GM21447 (cell line): ENCODE measurements around the gene CST3.
A peak's percentile ranks its signal among the peaks of the same experiment; 100 is the strongest.
"Not testable (repeated sequence)": the region's sequence is repeated elsewhere in the genome, so short reads cannot be mapped to it uniquely, and the experiment has no call there.

Source experiments
- ATAC-seq: cut with Tn5 transposase; IDR thresholded peaks from one replicate; pipeline ENCODE4 v1.9.1; 2021; ENCODE audit not compliant: unreplicated experiment

Gene CST3

GRCh38 chr20:23637282-23638221 lies at the start of gene CST3:
TSS of gene CST3 (minus strand) at chr20:23637955. CDS start at chr20:23637862, 93 bp downstream.
- peak; percentile 59 for ATAC-seq

DNA sequence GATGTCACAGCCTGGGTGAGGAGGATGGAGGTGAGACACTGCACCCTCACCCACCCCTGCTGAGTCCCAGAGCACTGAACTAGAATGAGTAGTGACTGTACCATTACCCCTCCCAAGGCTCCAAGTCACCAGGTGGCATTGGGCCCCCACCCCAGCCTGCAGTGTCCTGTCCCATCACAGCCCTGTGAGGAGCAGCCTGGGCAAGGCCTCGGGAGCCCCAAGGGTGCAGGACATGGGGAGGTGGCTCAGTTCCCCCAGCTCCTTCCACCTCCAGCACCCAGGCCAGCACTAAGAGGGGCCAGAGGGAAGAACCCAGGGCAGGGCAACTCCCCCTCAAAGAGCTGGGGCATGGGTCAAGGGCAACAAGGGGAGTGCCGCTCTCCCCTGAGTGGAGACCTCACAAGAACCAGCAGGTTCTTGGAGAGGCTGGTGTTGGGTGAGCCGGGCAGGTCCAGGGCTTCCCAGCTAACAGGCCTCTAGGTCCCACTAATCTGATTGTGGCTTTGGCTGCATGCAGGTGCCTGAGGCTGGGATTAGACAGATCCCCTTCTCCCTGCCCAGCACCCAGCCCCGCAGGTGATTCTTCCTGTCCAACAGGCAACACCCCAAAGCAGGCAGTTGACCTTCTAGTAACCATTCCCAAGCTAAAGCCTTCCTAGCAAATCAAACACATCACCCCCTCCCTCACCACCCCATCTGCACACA lies 48.4 kb upstream of the CST3 start:
- ATAC-seq, result no peak

GRCh38 chr20:23685529-23685896 lies 47.8 kb upstream of the CST3 start:
- ATAC-seq, result not testable (repeated sequence)

- no peak for ATAC-seq
Measured at GRCh38 chr20:23684261-23684660, 46.5 kb upstream of the CST3 start.

DNA sequence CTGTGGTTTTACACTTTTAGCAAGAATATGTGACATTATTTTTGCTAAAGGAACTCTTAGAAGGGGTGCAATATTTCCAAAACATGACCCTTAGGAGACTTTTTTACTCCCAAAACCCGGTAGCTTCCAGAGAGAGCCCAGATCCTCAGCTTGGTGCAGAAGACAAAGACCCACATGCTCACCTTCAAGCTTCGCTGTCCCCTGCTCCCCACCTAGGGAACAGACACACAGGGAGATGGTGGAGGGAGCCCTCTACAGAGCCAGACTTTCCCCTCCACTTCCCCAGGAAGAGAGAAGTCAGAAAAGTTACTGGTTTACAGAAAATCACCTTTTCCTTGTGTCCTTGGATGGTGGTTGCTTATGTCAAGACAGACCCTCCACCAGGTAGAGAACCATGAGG lies 46.1 kb upstream of the CST3 start:
- no peak for ATAC-seq

- no peak for ATAC-seq
Measured at GRCh38 chr20:23683281-23683680, 45.5 kb upstream of the CST3 start.

- no peak for ATAC-seq
Measured at GRCh38 chr20:23680146-23680545, 42.4 kb upstream of the CST3 start.

GRCh38 chr20:23679133-23680092 lies 41.7 kb upstream of the CST3 start:
- ATAC-seq, result no peak

DNA sequence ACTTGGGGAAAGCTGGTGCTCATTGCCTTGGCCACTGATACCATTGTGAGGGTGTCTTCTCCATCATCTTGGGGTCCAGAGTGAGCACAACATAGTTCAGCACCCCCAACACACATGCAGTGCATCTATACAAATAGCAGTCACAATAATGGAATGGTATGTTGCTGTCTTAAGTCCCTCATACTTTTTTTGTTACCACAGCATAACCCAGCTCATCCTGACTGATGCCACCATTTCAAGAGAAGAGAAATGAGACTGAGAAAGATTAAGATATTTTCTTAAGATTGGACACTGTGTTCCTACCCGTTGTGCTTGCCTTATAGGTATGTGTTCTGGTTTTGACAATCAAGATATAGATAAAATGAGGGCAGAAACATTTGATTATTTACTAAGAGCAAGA lies 35.5 kb upstream of the CST3 start:
- no peak for ATAC-seq

DNA sequence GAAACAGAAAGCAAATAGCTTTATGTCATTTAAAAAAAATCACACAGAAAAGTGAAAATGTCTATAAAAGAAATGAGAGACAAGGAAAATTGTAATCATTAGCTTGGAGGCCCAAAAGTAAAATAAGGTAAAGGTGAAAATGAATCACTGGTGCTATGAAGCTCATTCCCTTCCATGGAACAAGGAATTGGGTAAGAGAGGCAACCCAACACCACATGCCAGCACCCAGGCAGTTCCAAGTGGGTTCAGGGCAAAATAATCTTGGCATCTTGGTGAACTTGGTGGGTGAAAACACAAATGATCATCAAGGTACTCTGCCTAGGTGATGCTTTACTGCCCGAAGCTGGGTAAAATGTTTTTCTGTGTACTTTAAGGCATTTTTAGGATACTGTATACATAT lies 34.4 kb upstream of the CST3 start:
- ATAC-seq, result no peak

DNA sequence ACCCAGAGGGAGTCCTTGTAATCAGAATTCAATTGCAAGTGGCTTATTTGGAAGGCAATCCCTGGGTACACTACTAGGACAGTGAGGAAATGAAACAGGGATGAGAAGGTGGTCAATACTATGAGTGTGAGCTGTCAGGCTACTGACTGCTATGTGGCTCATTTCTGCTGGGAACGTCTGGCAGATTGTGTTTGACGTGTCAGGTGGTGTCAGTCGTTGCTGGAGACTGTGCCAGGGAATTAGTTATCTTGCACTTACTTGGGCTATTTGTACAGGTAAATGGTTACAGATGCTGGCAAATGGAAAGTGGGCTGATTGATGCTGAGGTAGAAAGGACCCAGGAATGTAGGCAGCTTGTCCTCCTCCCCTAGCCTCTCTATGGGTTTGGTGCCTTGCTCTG lies 33.7 kb upstream of the CST3 start:
- ATAC-seq, result no peak

- no peak for ATAC-seq
Measured at GRCh38 chr20:23670361-23670760, 32.6 kb upstream of the CST3 start.

- no peak for ATAC-seq
Measured at GRCh38 chr20:23669866-23670265, 32.1 kb upstream of the CST3 start.

DNA sequence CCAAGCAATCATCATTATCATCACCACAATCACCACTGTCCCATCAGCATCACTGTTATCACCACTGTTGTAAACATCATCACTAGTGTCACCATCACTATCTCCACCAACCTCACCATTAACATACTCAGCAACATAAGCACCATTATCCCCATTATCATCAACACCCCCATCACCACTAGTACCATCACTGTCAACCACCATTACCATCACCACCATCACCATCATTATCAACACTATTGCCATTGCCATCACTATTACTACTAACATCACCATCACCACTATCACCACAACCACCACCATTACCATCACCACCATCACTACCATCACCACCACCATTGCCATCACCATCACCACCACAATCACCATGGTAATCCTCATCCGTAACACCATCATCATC lies 31.6 kb upstream of the CST3 start:
- no peak for ATAC-seq

- ATAC-seq, result no peak
Measured at GRCh38 chr20:23668477-23668951, 30.8 kb upstream of the CST3 start.

GRCh38 chr20:23667666-23668065 lies 29.9 kb upstream of the CST3 start:
- ATAC-seq, result no peak

- no peak for ATAC-seq
Measured at GRCh38 chr20:23666698-23667097, 28.9 kb upstream of the CST3 start.

DNA sequence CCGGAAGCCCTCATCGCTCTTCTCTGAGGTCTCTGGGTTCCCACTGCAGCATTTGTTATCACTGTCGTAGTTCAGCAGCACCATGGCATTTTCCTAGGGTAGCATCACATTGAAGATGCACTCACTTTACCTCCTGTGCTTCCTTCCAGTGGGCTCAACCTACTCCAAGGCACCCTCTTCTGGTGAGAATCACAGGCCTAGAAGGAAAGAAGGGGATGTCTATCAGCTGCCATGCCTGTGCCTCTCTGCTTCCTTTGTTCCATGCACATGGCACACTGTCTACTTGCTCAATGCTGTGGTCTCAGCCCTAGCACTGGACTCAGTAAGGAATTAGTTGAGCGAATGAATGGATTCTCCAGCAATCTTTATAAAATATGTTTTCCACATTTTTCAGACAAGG lies 28.4 kb upstream of the CST3 start:
- ATAC-seq, result no peak

DNA sequence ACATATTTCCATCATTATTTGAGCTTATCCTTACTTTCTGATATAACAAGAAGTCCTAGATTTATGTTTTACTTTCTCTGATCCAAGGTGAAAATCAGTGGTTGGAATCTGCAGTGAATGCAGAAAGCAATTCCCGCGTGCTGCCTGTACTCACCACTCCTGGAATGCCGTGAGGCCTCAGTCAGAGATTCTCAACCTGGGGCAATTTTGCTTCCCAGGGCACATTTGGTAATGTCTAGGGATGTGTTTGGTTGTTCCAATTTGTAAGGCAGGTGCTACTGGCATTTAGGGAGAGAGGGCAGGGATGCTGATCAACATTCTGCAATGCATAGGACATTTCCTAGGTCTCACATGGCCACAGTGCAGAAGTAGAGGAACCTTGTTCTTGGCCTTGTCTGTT lies 27.2 kb upstream of the CST3 start:
- no peak for ATAC-seq

- not testable (repeated sequence) for ATAC-seq
Measured at GRCh38 chr20:23664046-23664445, 26.3 kb upstream of the CST3 start.

GRCh38 chr20:23663180-23663579 lies 25.4 kb upstream of the CST3 start:
- no peak for ATAC-seq
